Adrenal gland (tissue), 12 donors: ENCODE measurements around the gene ATP8A2. TPM values are rescaled to one million over a fixed set of nuclear protein-coding genes. Genes with fewer than 3 reads are reported as not detected.

Experiments
- DNase-seq, 7 donors: peaks; one replicate each; pipeline ENCODE4 v3.0.0-alpha.2; 2019 to 2020
- H3K27ac ChIP-seq, 5 donors: fragments of 200-600 bp; sonication (generic) in 4 of 5; 1 replicate in 3 of 5; 2 replicates in 2 of 5; pipeline versions ENCODE4 v1.5.1 to v1.8.0; 2016 to 2020; ENCODE audit warnings: mild to moderate bottlenecking in 1 of 5
- H3K27me3 ChIP-seq: fragments of 200-600 bp; 2 replicates; pipeline ENCODE4 v1.8.0; 2021
- H3K36me3 ChIP-seq, 2 donors: fragments of 200-600 bp; replicated peaks in 1 of 2; 1 replicate in 1 of 2; 2 replicates in 1 of 2; pipeline versions ENCODE4 v1.5.1 to v1.8.0; 2018 to 2022
- H3K4me1 ChIP-seq, 2 donors: fragments of 200-600 bp; replicated peaks in 1 of 2; 1 replicate in 1 of 2; 2 replicates in 1 of 2; pipeline versions ENCODE4 v1.5.1 to v1.8.0; 2018 to 2021
- H3K4me3 ChIP-seq, 4 donors: fragments of 200-600 bp; sonication (generic) in 3 of 4; one replicate each; pipeline ENCODE4 v1.5.1; 2016 to 2018
- H3K9me3 ChIP-seq, 3 donors: fragments of 200-600 bp; sonication (generic) in 1 of 3; replicated peaks in 1 of 3; 1 replicate in 2 of 3; 2 replicates in 1 of 3; pipeline versions ENCODE4 v1.5.1 to v1.8.0; 2016 to 2021
- POLR2A ChIP-seq, 2 donors: fragments of 450-650 bp; IDR thresholded peaks; one replicate each; pipeline ENCODE4 v1.6.1; 2017; ENCODE audit warnings: antibody characterized with exemption in 2 of 2, mild to moderate bottlenecking in 2 of 2, moderate library complexity in 1 of 2
- WGBS, 4 donors: extraction: QIAGEN DNeasy Blood & Tissue Kit in 2 of 4; methylation state at CpG; one replicate each; pipeline versions ENCODE4 v1.1.5 to v1.1.7; 2013 to 2017; 5-methylcytosine and 5-hydroxymethylcytosine counted together
- intact Hi-C, 2 donors: fragments of 100-400 bp; cut with DNase I; formaldehyde crosslinking; loops; one replicate each; pipeline versions ENCODE4 v1.14.1 to v1.15.0; 2022 to 2023
- polyA plus RNA-seq, 3 donors: library from polyadenylated mRNA; stranded (reverse); fragments of 200-250 nt in 2 of 3; fragments of 350-450 nt in 1 of 3; fragmentation: Illumina TruSeq in 1 of 3; extraction: RNeasy Lipid Tissue Mini Kit (QIAGEN cat#74804) in 1 of 3; gene quantifications; one replicate each; pipeline ENCODE4 v1.2.3, GENCODE V29; 2013 to 2014
- total RNA-seq, 9 donors: library from RNA; depleted of rRNA in 4 of 9; stranded (reverse); fragments of >200 nt in 4 of 9; fragments of 120-200 nt in 1 of 9; fragmentation: NEBNext Ultra II Directional in 1 of 9; extraction: Animal tissue kit (Norgen Biotek cat#: 25700) in 1 of 9; gene quantifications; one replicate each; pipeline versions ENCODE4 v1.1.0 to v1.2.4, GENCODE V29; 2013 to 2023
- TF ChIP-seq, protein P1 (sequence below), 6 experiments: fragments of 450-650 bp in 4 of 6; fragments of 200-600 bp in 2 of 6; sonication (generic) in 1 of 6; IDR thresholded peaks; 1 replicate in 5 of 6; 2 replicates in 1 of 6; pipeline versions ENCODE4 v1.5.1 to v1.8.0; 2016 to 2021; ENCODE audit warnings: antibody characterized with exemption in 6 of 6, mild to moderate bottlenecking in 2 of 6, moderate library complexity in 1 of 6
- donor health status: healthy with polysubstance abuse.
- donor health status: Bipolar disorder and iron deficiency.
- donor health status: DM: yes; HTN: yes; CAD: no.
- donor health status: DM: no; HTN: no; CAD: no.
- donor health status: DM: no; HTN: no; CAD: no.
- donor health status: DM: yes; HTN: yes; CAD: no.

The ATP8A2 gene
- total and polyA plus RNA-seq, 12 donors: 0.77 to 14.0 (median 4.3) TPM

DNA sequence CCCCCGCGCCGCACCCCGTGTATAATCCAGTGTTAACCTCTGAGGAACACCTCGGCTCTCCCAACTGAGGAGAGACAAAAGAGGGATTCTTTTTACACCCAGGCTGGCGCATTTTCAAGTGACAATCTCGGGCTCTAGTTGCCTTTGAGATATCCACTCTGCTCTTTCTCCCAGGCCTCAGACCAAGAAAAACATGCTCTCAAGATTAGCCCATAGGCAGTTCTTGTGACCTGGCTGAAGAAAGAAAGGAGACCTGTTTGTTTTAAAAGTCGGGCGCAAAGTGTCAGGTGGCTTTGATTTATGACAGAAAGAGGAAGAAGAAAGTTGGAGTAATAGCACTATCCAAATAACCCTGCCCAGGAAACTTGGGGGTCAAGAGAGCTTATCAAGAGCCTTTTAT, 652.8 kb downstream of the ATP8A2 start:
- TF ChIP-seq POLR2A (IDR thresholded peaks at IDR 0.05): no peak
- TF ChIP-seq, protein P1, sequence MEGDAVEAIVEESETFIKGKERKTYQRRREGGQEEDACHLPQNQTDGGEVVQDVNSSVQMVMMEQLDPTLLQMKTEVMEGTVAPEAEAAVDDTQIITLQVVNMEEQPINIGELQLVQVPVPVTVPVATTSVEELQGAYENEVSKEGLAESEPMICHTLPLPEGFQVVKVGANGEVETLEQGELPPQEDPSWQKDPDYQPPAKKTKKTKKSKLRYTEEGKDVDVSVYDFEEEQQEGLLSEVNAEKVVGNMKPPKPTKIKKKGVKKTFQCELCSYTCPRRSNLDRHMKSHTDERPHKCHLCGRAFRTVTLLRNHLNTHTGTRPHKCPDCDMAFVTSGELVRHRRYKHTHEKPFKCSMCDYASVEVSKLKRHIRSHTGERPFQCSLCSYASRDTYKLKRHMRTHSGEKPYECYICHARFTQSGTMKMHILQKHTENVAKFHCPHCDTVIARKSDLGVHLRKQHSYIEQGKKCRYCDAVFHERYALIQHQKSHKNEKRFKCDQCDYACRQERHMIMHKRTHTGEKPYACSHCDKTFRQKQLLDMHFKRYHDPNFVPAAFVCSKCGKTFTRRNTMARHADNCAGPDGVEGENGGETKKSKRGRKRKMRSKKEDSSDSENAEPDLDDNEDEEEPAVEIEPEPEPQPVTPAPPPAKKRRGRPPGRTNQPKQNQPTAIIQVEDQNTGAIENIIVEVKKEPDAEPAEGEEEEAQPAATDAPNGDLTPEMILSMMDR (IDR thresholded peaks at IDR 0.05): no peak
- intact Hi-C loops: no loop called here
- DNase-seq: peak in 1 of 7 donors; percentile 4
- Histone ChIP-seq H3K36me3 (no peaks in the 10 kb centered on the region), H3K9me3 (no peaks in the 10 kb centered on the region), H3K27ac (no peak overlapping the region), H3K27me3 (no peaks in the 10 kb centered on the region), H3K4me3 (no peak overlapping the region), H3K4me1 (no peaks in the 10 kb centered on the region)
- 67 to 77% (median 75%) methylated on average over 9 of the region's 9 CpGs for WGBS, 4 donors

DNA sequence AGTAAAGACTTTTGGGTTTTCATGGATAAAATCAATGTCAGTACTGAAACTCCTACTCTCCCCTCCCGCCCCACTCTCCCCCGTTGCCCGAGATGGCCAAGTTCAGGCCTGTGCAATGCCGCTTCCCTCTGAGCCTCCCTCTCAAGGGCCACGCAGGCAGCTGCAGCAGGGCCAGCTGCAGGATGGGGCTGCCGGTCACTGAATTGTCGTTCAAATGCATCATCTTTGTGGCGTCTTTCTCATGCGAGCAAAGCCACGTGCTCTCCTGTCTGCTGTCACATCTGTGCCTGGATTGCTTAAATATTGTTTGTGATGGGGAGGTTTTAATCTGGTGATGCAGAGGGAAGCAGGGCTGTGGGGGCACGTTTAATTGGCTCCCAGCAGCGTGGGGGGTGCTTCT, 653.4 kb downstream of the ATP8A2 start:
- no peak overlapping the region for H3K4me3 ChIP-seq
- no peaks in the 10 kb centered on the region for H3K4me1 ChIP-seq
- no peak overlapping the region for H3K27ac ChIP-seq
- no peak for DNase-seq
- no peaks in the 10 kb centered on the region for H3K27me3 ChIP-seq
- H3K9me3 ChIP-seq: no peaks in the 10 kb centered on the region
- TF ChIP-seq, protein P1 (IDR thresholded peaks at IDR 0.05): no peak
- TF ChIP-seq POLR2A (IDR thresholded peaks at IDR 0.05): no peak
- H3K36me3 ChIP-seq: no peaks in the 10 kb centered on the region
- intact Hi-C loops: no loop called here
- 77 to 80% (median 79%) methylated on average over 12 of the region's 12 CpGs for WGBS, 4 donors

DNA sequence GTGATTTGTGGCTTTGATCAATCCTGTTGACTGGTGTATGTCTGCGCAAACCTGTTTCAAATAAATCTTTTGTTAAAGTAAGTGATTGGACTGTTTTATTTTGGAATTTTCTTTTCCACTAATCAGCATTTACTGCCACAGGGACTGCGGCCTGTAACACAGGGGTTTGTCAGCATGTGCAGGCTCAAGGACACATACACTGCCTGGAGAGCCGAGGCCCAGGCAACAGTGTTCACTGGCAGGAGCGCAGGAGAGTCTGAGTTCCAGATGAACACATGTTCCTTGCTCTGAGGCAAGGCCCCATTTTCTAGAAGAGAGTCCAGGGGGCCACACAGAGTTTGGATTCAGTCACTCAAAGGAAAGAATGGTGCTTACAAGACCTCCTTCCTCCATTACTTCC, 654.0 kb downstream of the ATP8A2 start:
- Histone ChIP-seq H3K27me3 (no peaks in the 10 kb centered on the region), H3K36me3 (no peaks in the 10 kb centered on the region), H3K27ac (no peak overlapping the region), H3K9me3 (no peaks in the 10 kb centered on the region), H3K4me3 (no peak overlapping the region), H3K4me1 (no peaks in the 10 kb centered on the region)
- intact Hi-C loops: no loop called here
- DNase-seq: peak in 5 of 7 donors; percentile 24 to 72 (median 35)
- WGBS, 4 donors: 69 to 81% (median 74%) methylated on average over 4 of the region's 4 CpGs
- no peak for TF ChIP-seq POLR2A (IDR thresholded peaks at IDR 0.05)

DNA sequence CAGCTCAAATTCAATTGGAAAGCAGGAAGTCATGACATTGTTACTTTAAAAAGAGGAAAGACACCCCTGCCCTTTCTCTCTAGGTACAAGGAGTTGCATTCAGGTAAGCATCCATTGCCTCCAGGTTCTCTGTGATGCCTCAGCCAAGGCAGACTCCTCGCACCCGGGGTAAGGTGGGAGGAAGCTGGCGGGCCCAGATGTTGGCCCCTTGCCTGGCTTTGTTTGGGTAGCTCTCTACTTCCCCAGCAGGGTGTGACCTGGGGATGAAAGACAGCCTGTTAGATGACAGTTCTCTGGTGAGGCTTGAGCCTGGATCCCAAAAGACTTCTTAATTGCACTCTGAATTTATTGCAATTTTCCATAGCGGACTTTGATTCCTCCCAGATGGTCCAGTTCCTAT, 654.4 kb downstream of the ATP8A2 start:
- no peaks in the 10 kb centered on the region for H3K9me3 ChIP-seq
- no peaks in the 10 kb centered on the region for H3K4me1 ChIP-seq
- H3K36me3 ChIP-seq: no peaks in the 10 kb centered on the region
- no peak overlapping the region for H3K4me3 ChIP-seq
- no peaks in the 10 kb centered on the region for H3K27me3 ChIP-seq
- no peak for TF ChIP-seq POLR2A (IDR thresholded peaks at IDR 0.05)
- TF ChIP-seq, protein P1 (IDR thresholded peaks at IDR 0.05): no peak
- no peak for DNase-seq
- intact Hi-C loops: no loop called here
- WGBS, 4 donors: 75 to 90% (median 84%) methylated on average over 4 of the region's 4 CpGs
- H3K27ac ChIP-seq: no peak overlapping the region

DNA sequence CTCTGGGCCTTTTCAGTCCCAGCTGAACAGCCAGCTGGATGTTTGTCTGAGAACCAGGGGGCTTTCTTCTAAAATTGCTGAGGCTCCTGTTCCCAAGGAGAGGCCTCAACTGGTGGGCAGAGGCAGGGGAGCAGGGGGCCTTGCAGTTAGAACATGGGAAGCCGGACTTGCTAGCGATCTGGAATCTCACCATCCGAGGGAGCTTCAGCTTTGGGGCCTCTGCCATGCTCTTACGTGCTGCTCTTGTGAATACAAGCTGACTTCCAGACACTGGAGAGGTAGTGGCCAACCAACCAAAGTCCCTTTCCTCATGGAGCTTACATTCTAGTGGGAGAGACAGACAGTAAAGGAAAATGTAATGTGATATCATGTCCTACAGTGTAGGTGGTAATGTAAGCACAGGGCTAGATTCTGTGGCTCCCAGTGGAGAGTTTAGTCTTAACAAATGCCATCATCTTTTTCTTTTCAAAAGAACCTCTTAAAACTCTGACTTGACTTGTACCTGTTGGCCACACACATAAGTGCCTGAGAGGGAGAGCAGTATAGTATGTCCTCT, 657.9 kb downstream of the ATP8A2 start:
- no peak overlapping the region for H3K27ac ChIP-seq
- TF ChIP-seq POLR2A (IDR thresholded peaks at IDR 0.05): no peak
- TF ChIP-seq, protein P1 (IDR thresholded peaks at IDR 0.05): no peak
- no peaks in the 10 kb centered on the region for H3K36me3 ChIP-seq
- H3K27me3 ChIP-seq: peaks cover 4% of the 10 kb centered on the region
- H3K4me3 ChIP-seq: no peak overlapping the region
- no peaks in the 10 kb centered on the region for H3K9me3 ChIP-seq
- WGBS, 4 donors: 88 to 94% (median 88%) methylated on average over 3 to 4 of the region's 4 CpGs; no CpG with 5 or more reads in 1 of the 4 donors
- DNase-seq: no peak
- intact Hi-C loops: no loop called here
- H3K4me1 ChIP-seq: no peaks in the 10 kb centered on the region
